Brain microvascular endothelial cell (primary cell): ENCODE results near the gene ZBTB7C.

Experiments
- DNase-seq: peaks from one replicate; pipeline ENCODE4 v3.0.0-alpha.2; 2020
- H3K27ac ChIP-seq: fragments of 250-450 bp; sonication (Bioruptor Pico); 2 replicates; pipeline ENCODE4 v1.5.1; 2020; ENCODE audit warnings: mild to moderate bottlenecking, moderate library complexity
- H3K27me3 ChIP-seq: fragments of 250-450 bp; sonication (Bioruptor Pico); replicated peaks from 2 replicates; pipeline ENCODE4 v1.5.1; 2020; ENCODE audit warnings: mild to moderate bottlenecking
- H3K36me3 ChIP-seq: fragments of 250-450 bp; sonication (Bioruptor Pico); replicated peaks from 2 replicates; pipeline ENCODE4 v1.5.1; 2020; ENCODE audit warnings: mild to moderate bottlenecking
- H3K4me3 ChIP-seq: 2 replicates; pipeline ENCODE4 v1.5.1; 2011; ENCODE audit warnings: low read depth, mild to moderate bottlenecking, control low read depth, low read length, moderate library complexity
- in situ Hi-C: cut with HindIII; loops from 2 replicates; pipeline ENCODE4 v1.10.0; 2017; ENCODE audit warnings: low sequenced_read_pairs, low pct_ligation_motif_present
- TF ChIP-seq, protein P1 (sequence below): IDR thresholded peaks from 2 replicates; pipeline ENCODE4 v1.5.1; 2011; ENCODE audit warnings: low read depth, mild to moderate bottlenecking, moderate library complexity, low read length, control low read depth, inconsistent platforms; ENCODE audit errors: missing control alignments

Gene ZBTB7C

DNA sequence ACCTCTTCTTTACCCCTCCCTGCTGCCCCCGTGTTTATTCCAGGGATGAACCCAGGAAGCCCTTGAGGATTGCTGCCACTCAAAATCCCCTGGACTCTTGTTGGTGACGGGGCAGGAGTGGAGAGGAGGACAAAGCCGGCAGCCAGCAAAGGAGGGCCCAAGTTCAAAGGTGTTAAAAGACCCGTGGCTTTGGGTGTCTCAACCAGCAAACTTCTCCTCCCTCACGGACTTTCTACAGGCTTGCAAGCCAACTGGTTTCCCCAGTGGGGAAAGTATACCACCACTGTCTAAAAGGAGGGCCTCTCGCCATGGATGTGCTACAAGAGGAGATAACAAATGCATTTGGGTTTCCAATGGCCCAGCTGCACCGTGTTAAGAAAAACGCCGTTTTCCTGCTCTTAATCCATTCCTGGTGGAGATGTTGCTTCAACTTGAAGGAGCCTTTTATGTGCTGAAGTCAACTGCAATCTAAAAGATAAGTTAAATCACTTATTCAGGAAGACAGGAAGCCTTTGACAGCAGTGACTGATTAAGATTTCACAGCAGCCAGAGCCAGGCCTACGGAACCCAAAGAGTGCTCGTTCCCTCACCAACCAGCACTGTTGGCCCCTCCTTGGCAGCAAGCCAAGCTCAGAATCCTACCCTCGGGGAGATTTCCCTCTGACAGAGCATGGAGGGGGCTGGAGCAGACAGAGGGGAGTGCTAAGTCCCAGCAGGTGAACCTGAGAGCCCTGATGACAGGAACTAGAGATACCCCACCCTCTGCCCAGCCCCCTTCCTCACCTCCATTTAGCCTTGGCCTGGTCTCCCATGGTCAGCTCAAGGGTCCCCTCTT is 57.8 kb downstream of the ZBTB7C start:
- no peak for DNase-seq
- H3K27ac ChIP-seq = no peak overlapping the region
- no peaks in the 10 kb centered on the region for H3K36me3 ChIP-seq
- in situ Hi-C loops = no loop called here
- TF ChIP-seq, protein P1, sequence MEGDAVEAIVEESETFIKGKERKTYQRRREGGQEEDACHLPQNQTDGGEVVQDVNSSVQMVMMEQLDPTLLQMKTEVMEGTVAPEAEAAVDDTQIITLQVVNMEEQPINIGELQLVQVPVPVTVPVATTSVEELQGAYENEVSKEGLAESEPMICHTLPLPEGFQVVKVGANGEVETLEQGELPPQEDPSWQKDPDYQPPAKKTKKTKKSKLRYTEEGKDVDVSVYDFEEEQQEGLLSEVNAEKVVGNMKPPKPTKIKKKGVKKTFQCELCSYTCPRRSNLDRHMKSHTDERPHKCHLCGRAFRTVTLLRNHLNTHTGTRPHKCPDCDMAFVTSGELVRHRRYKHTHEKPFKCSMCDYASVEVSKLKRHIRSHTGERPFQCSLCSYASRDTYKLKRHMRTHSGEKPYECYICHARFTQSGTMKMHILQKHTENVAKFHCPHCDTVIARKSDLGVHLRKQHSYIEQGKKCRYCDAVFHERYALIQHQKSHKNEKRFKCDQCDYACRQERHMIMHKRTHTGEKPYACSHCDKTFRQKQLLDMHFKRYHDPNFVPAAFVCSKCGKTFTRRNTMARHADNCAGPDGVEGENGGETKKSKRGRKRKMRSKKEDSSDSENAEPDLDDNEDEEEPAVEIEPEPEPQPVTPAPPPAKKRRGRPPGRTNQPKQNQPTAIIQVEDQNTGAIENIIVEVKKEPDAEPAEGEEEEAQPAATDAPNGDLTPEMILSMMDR = no peak
- no peaks in the 10 kb centered on the region for H3K27me3 ChIP-seq
- H3K4me3 ChIP-seq = no peak overlapping the region

DNA sequence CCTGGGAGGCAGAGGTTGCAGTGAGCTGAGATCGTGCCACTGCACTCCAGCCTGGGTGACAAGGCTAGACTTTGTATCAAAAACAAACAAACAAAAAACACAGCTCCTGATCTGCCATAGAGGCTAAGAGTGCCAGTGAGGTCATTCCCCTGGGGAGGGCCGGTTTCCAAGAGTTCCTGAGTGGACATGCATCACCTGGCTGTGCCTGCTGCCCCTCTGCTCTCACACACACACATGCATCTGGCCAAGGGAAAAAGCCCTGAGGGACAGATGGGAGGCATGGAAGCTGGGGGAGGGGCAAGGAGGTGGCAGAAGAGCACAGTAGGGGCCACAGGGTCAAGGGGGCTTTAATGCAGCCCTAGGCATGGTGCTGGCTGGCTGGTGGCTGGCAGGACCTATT is 60.4 kb downstream of the ZBTB7C start:
- no peak overlapping the region for H3K27ac ChIP-seq
- H3K36me3 ChIP-seq = no peaks in the 10 kb centered on the region
- DNase-seq = no peak
- H3K4me3 ChIP-seq = no peak overlapping the region
- H3K27me3 ChIP-seq = no peaks in the 10 kb centered on the region
- TF ChIP-seq, protein P1 = no peak
- in situ Hi-C loops = no loop called here

DNA sequence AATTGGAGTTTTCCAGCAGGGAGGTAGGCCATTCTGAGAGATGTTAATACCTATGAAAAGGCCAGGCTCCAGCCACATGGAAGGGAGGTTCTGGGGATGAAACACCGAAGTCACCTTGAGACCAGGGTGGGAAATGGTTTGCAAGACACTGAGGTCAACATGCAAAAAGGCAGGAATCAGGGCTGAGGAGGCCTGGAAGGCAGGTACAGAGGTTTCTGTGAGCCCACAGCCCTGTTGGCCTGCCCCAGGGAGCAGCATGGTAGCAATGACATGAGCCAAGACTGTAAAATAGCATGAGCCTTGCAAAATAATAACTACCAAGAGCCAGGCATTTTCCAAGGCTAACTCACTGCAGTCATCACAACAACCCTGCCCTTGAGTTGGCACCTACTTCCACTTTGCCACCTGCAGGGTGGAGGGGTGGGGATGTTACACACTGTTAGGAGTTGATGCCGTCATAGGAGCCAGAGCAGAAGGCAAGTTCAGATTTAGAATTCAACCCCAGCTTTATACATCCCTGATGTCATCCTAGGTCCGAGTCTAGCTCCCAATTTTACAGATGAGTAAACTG is 61.3 kb downstream of the ZBTB7C start:
- Histone ChIP-seq H3K27ac (no peak overlapping the region), H3K4me3 (no peak overlapping the region), H3K36me3 (no peaks in the 10 kb centered on the region), H3K27me3 (peaks cover 3% of the 10 kb centered on the region)
- no peak for DNase-seq
- TF ChIP-seq, protein P1 = no peak
- in situ Hi-C loops = no loop called here

DNA sequence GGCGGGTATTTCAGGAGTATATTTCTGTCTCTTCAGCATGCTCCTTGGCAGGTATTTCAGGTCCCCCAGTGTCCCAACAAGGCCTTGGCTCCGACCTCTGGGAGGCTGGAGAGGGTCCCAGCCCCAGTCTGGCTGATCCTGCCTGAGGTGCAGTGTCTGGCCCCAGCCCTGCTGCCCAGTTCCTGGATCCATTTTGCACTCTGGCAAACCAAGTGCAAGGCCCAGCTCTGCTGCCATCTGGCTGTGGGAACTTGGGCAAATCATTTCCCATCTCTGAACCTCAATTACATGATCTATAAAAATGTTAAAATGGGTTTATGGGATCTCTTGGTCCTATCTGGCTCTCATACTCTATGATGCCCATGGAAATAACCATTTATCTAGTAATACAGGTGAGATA is 63.6 kb downstream of the ZBTB7C start:
- peak; percentile 9 for DNase-seq
- H3K27ac ChIP-seq = no peak overlapping the region
- TF ChIP-seq, protein P1 = peak; percentile 76
- no peaks in the 10 kb centered on the region for H3K36me3 ChIP-seq
- in situ Hi-C loops = no loop called here
- peaks cover 3% of the 10 kb centered on the region for H3K27me3 ChIP-seq
- no peak overlapping the region for H3K4me3 ChIP-seq

DNA sequence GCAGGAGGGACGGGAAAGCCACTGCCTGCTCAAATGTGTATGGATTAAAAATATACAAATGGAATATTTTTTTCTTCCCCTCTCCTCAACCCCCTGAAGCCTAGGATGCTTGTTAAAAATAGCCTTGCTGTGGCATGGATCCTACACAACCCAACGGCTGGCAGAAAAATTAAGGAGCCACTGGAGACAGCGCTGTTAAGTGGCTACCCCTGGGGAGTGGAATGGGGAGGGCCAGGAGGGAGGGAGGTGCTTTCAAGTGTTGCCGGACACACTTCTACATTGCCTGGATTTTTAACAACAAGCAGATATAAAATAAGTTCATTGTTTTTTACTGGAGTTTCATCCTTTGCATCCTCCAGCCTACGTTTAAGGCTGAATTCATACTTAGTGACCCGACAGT is 66.6 kb downstream of the ZBTB7C start:
- no peak overlapping the region for H3K4me3 ChIP-seq
- TF ChIP-seq, protein P1 = no peak
- in situ Hi-C loops = no loop called here
- H3K27ac ChIP-seq = no peak overlapping the region
- H3K27me3 ChIP-seq = peaks cover 3% of the 10 kb centered on the region
- DNase-seq = no peak
- H3K36me3 ChIP-seq = no peaks in the 10 kb centered on the region
